ENCODE results near the gene EIF3D. TPM values are rescaled to one million over a fixed set of nuclear protein-coding genes. Genes with fewer than 3 reads are reported as not detected.

EIF3D gene
- total RNA-seq, 1 experiment from 2014 or later: 306 TPM

DNA sequence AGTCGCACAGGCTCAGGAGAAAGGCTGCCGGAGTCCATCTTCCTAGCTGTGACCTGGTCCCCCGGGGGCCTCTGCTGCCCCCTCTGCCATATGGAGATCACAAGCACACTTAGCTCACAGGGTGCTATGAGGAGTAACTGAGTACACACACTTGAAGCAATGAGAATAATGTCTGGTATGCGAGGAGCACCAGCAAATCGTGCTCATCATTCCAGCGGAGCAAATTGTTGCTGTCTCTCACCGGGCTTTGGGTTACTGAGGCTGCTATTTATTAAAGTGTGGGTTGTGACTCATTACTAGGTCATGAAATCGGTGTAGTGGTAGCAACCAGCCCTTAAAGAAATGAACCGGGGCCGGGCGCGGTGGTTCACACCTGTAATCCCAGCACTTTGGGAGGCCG, 48.1 kb upstream of the EIF3D start:
- intact Hi-C loops (cut with micrococcal nuclease): no loop called here
- CTCF ChIA-PET: no interaction called here
- peak; percentile 7 for DNase-seq (ENCODE audit: low read depth, low spot score)
- H3K4me2 ChIP-seq (ENCODE audit: low read length): peak overlapping the region; percentile 33; the same call in 1 of the 2 replicates
- no peaks in the 10 kb centered on the region for H4K20me1 ChIP-seq (ENCODE audit: insufficient read depth)
- peak overlapping the region; percentile 49 for H2AFZ ChIP-seq (ENCODE audit: low read depth, low read length, poor library complexity, severe bottlenecking)
- BruUV-seq (replicated peaks): no TSS peak
- no peak overlapping the region for H3K4me3 ChIP-seq (replicated peaks in 1 of 2; ENCODE audit: low read depth in 1 of 2, low read length in 2 of 2)
- no peaks in the 10 kb centered on the region for H3K79me2 ChIP-seq (ENCODE audit: insufficient read depth, low read length)
- peak; percentile 52; the same call in 1 of the 2 replicates for TF ChIP-seq FOSL1 (IDR thresholded peaks at IDR 0.05; ENCODE audit: low read depth)
- TF ChIP-seq JUND (IDR thresholded peaks at IDR 0.05): no peak
- TF ChIP-seq ZNF274 (IDR thresholded peaks at IDR 0.05; ENCODE audit: low read depth, low read length): no peak
- H3K36me3 ChIP-seq (ENCODE audit: control insufficient read depth in 1 of 2, insufficient read depth in 2 of 2, low read length in 2 of 2): no peaks in the 10 kb centered on the region
- RAD21 ChIA-PET (ENCODE audit: low non-redundant PET in 1 of 2, low total read pairs in 2 of 2, uncharacterized antibody in 2 of 2, unreplicated experiment in 2 of 2): no interaction called here
- POLR2A ChIA-PET: no interaction called here
- peaks cover 0 to 14% of the 10 kb centered on the region in 2 experiments; a peak in 2 of 4 replicates for H3K4me1 ChIP-seq (ENCODE audit: control insufficient read depth in 1 of 2, insufficient read depth in 2 of 2, low read length in 2 of 2)
- no peaks in the 10 kb centered on the region for H3K27me3 ChIP-seq (ENCODE audit: insufficient read depth, low read length)
- no peaks in the 10 kb centered on the region for H3K9me3 ChIP-seq (ENCODE audit: control insufficient read depth in 1 of 2, insufficient read depth in 1 of 2, low read depth in 1 of 2, low read length in 2 of 2)
- H3K9me2 ChIP-seq (ENCODE audit: insufficient read depth): no peaks in the 10 kb centered on the region
- no peak overlapping the region for H3K27ac ChIP-seq (ENCODE audit: low read depth, low read length)
- H3K9ac ChIP-seq (ENCODE audit: low read length): no peak overlapping the region
- peak; percentile 81 for ATAC-seq

- ChIA-PET CTCF (no interaction called here), POLR2A (no interaction called here), RAD21 (ENCODE audit: low non-redundant PET in 1 of 2, low total read pairs in 2 of 2, uncharacterized antibody in 2 of 2, unreplicated experiment in 2 of 2) (no interaction called here)
- no peaks in the 10 kb centered on the region for H3K27me3 ChIP-seq (ENCODE audit: insufficient read depth, low read length)
- peaks cover 5 to 21% of the 10 kb centered on the region in 2 experiments; a peak in 3 of 4 replicates for H3K4me1 ChIP-seq (ENCODE audit: control insufficient read depth in 1 of 2, insufficient read depth in 2 of 2, low read length in 2 of 2)
- DNase-seq (ENCODE audit: low read depth, low spot score) (no peak), ATAC-seq (no peak)
- BruUV-seq (replicated peaks): no TSS peak
- intact Hi-C loops (cut with micrococcal nuclease): no loop called here
- no peak overlapping the region for H3K27ac ChIP-seq (ENCODE audit: low read depth, low read length)
- no peak for TF ChIP-seq SIN3A (IDR thresholded peaks at IDR 0.05; ENCODE audit: low read depth)
- no peak overlapping the region for H2AFZ ChIP-seq (ENCODE audit: low read depth, low read length, poor library complexity, severe bottlenecking)
- no peak overlapping the region for H3K4me3 ChIP-seq (replicated peaks in 1 of 2; ENCODE audit: low read depth in 1 of 2, low read length in 2 of 2)
- H3K9me2 ChIP-seq (ENCODE audit: insufficient read depth): no peaks in the 10 kb centered on the region
- no peaks in the 10 kb centered on the region for H3K9me3 ChIP-seq (ENCODE audit: control insufficient read depth in 1 of 2, insufficient read depth in 1 of 2, low read depth in 1 of 2, low read length in 2 of 2)
- H3K79me2 ChIP-seq (ENCODE audit: insufficient read depth, low read length): no peaks in the 10 kb centered on the region
- H4K20me1 ChIP-seq (ENCODE audit: insufficient read depth): no peaks in the 10 kb centered on the region
- no peak overlapping the region for H3K9ac ChIP-seq (ENCODE audit: low read length)
- H3K4me2 ChIP-seq (ENCODE audit: low read length): no peak overlapping the region
- no peaks in the 10 kb centered on the region for H3K36me3 ChIP-seq (ENCODE audit: control insufficient read depth in 1 of 2, insufficient read depth in 2 of 2, low read length in 2 of 2)
Measured at GRCh38 chr22:36574728-36575127, 45.8 kb upstream of the EIF3D start.

Data from HCT116 (cell line).